GM21528 (cell line): ENCODE measurements around the gene AGMO.

ENCODE experiments used
- ATAC-seq: cut with Tn5 transposase; IDR thresholded peaks from one replicate; pipeline ENCODE4 v1.9.1; 2021; ENCODE audit warnings: mild to moderate bottlenecking, moderate library complexity; ENCODE audit not compliant: unreplicated experiment, low FRiP score

Gene AGMO

DNA sequence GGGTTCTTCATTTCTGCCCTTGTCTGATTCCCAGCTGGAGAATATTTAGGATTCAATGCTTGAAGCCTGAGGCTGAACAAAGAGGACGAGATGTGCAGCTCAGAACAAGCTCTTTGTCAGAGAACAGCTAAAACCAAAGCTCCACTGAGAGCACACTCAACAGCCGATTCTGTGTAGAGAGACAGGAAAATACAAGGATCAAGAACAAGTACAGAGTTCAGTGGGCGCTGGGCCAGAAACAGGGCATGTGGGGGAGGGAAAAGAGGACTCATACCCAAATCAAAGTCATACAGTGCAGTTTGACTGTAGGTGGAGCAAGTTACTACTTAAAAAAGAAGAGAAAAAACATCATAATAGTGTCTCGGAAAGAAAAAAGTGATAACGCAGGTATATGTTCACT is at the start of gene AGMO:
Gene AGMO, minus strand, starts transcription at position 181 of the 400 bp plus-strand sequence.
- no peak for ATAC-seq

DNA sequence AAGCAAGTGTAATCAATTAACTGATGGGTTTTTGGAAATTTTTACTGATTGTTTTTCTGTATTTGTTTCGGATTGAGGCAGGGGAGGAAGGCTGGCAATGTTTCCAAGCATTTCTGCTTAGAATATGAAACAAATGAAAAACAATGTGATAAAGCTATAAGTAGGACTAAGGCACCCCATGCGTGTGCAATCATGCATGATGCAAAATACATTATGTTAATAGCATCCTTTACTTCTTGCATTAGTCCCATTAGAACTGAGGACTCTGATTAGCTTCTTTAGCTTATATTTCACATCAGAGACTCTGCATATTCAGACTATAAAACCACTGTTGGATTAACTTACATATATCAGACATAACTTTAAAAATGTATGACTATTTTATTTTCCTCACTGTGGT is 48.7 kb upstream of the AGMO start:
- ATAC-seq: no peak

DNA sequence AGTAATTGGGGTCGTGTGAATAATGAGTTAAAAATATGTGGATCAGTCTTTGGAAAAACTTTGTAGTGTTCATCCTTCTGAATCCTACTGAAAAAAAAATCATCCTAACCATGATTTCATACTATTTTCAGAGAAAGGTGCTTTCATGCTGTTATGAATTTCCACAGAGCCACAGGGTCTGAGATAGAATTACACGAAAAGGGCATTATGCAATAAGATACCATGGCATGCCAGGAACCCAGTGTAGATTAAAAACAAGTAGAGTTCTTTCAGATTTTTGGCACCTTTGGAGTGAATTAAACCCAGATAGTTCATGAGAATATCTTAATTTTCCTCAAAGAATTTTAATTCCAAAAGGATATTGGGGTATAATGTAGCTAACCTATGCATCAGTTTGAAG is 47.5 kb upstream of the AGMO start:
- ATAC-seq: no peak

DNA sequence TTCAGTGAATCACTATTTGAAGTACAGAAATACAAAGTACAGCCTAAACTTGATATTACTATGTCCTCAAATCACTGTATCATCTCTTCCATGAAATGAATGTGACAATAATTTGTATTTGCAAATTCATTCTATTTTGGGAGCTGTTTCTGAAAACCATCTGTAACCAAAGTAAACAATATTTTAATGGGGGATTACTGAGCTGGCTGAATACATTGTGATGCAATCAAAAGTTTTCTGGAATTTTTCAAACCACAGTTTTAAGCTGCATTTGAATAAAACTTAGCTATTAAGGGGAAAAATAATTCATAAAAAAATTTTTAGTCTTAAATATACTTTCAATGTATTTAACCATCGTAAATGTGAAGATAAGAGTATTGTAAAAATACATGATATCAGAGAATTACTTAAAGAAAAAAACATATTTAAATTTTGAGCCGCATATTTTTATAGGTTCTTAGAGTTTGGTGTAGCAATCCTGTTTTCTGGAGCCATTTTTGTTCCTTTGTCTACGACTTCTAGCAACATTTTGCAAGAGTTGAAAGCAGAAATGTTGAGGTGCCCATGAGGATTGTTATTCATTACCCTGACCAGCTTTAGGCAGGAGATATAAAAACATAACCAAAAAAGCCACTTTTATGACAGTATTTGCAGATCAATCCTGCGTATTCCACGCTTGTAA is 45.9 kb upstream of the AGMO start:
- ATAC-seq: no peak

DNA sequence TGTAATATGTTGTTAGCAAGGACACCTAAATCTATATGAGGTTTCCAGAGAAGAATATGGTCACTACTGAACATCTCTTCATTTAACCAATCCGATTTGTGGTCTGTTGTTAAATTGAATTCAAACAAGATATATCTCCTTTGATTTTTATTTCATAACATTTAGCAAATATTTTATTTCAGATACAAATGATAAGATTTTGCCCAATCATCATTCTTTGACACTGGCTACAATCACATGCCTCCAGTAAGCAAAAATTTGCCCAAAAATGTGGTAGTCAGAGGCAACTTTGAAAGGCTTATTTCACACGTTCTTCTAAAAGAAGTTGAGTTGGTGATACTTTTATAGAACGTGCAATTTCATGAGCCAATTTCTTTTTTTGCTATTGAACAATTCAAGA is 44.7 kb upstream of the AGMO start:
- no peak for ATAC-seq

DNA sequence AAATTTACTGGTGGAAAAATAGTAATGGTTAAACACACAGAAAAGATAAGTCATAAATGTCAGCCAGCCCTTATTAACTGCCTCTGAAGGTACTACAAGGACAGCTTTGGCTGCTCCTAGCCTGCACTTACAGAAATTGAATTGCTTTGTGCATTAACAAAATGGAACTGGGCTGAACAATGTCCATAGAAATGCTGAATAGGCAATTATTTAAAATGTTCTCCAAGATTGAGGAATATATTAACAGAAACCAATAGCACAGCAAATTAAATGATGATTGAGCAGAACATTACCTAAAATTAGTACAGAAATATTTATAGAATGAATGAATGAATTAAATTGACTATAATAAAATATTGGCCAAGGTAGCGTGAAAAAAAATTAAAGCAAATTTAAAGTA is 42.4 kb upstream of the AGMO start:
- ATAC-seq: no peak

DNA sequence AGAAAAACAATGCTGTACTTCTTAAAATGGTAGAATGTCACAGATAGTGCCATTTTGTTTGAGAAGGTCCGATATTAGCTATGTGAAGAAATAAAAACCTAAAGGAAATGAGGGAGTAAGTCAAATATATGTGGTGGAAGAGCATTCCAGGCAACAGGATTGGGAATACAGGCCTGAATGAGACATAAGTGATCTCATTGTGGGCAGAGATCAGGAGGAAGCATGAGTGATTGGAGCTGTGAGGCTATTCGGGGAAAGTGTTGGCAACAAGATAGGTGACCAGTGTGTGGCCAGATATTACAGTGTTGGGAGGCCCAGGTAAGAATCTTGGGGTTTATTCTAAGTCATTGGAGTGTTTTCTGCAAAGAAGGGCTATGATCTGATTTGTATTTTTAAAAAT is 41.3 kb upstream of the AGMO start:
- no peak for ATAC-seq

DNA sequence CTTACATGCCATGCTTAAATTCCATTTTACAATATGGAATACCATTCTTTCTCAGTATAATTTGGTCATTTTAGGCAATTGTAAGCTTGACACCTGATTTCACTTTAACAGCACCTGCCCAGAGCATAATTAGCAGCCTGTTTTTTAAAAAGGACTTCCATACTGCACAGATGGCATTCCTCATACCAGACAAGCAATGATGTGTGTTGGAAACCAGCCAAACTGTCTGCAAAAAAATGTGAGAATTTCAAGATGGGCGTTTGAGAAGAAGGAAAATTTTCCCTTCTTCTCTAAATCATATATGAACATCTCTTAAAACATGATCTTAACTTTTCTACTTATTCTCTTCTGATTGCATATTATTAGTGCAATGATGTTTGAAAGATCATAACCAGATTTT is 40.4 kb upstream of the AGMO start:
- no peak for ATAC-seq

DNA sequence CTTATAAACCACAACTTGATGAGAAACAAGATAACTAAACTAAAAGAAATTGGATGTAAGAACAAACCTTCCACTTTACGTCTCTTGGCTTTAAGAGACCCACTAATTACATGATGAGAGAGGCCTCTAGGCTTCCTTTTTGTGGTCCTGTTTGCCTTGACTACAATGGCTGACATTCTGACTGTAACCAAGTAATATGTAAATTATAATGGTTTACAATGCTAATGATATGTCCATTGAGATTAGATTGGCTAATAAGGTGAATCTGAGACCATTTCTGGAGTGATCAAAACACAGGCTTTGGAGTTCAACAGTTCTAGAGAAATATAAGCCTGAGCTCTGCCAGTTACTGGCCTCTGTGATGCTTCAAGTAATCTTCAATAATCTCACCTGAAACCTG is 39.4 kb upstream of the AGMO start:
- no peak for ATAC-seq

DNA sequence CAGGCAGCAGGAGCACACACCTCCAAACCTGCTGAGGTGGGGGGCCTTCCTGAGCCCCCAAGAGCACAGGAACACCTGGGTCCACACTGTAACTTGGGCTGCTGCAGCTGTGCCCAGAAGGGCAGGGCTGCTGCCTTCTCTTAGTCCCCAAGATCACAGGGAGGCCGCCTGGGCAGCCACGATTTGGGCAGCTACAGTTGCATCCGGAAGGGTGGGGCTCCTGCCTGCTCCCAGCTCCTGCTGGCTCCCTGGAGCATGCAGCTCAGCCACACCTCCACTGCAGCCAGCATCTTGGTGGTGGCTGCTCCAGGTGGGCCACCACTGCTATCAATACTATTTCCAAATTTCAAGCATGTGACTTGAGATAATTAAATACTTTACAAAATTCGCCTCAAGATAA is 38.5 kb upstream of the AGMO start:
- ATAC-seq: no peak

DNA sequence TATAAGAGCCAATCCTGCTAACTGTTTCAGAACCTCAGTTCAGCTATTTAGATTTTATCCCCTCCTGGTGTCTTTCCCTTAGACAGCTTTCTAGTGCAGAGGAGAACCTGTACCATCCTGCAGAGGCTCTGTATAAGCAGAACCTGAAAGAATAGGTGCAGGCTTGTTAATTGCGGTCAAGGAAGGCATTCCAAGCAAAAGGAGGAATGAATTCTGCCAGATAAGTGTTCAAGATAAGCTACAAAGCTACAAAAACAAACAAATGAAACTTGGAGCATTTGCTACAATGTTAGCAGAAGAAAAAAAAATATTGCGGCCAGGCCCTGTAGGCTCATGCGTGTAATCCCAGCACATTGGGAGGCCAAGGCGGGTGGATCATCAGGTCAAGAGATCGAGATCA is 32.6 kb upstream of the AGMO start:
- no peak for ATAC-seq

DNA sequence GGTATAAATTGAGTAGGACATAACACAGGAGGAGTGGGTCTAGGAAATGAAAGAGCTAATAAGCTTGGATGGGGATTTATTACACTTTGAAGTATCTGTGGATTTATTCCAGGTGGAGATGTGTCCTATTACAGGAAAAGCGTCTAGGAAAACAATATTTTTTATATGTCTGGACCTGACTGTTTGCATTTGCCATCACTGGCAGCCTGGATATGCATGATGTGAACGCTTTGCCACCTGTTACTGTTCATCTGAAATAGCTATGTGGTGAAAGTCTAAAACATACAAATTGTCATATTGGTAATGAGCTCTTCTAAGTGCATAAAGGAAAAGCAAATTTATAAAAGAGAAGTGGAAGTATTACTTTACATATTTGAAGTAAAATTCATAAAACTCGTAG is 31.6 kb upstream of the AGMO start:
- ATAC-seq: no peak

DNA sequence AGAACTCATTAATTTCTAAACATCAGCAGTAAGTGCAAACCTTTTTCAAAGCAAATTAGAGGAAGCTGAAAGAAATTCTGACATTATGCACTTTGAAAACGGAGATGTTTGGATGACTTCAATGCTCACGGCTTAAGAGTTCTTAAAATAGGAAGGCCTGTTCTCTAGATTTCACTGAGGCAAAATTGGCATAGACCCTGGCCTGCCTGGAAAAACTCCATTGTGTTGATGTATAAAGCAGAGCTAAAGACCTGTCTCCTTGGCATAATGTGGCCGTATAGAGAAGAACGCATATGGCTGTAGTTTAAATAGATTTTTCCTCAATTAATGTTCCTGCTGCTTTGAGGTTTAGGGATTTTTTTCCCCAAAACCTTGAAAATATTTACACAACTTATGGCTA is 24.5 kb upstream of the AGMO start:
- no peak for ATAC-seq

DNA sequence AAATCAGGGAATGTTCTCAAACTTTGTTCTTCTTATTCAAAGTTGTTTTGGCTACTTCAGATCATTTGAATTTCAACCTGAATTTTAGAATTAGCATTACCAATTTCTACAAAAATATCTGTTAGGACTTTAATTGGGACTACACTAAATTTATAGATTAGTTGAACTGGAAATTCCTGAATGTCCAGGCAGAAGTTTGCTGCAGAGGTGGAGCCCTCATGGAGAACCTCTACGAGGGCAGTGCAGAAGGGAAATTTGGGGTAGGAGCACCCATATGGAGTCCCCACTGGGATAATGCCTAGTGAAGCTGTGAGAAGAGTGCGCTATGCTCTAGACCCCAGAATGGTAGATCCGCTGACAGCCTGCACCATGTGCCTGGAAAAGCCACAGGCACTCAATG is 22.8 kb upstream of the AGMO start:
- ATAC-seq: no peak

DNA sequence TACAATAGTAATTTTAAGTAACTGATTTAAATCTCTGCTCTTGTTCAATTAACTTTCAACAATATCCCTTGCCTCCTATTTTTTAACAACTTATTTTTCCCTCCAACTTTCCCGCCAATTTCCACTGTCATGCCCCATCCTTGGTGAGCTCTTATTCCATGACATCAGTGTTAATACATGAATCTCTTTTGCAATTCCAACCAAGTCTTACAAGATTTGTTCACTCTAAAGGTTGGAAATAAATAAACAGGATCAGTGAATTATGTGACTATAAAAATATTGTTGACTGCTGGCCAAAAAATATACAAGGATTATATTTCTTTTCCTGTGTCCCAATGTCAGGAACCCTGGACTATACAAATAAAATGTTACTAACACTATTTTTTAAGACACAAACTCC is 21.0 kb upstream of the AGMO start:
- no peak for ATAC-seq

DNA sequence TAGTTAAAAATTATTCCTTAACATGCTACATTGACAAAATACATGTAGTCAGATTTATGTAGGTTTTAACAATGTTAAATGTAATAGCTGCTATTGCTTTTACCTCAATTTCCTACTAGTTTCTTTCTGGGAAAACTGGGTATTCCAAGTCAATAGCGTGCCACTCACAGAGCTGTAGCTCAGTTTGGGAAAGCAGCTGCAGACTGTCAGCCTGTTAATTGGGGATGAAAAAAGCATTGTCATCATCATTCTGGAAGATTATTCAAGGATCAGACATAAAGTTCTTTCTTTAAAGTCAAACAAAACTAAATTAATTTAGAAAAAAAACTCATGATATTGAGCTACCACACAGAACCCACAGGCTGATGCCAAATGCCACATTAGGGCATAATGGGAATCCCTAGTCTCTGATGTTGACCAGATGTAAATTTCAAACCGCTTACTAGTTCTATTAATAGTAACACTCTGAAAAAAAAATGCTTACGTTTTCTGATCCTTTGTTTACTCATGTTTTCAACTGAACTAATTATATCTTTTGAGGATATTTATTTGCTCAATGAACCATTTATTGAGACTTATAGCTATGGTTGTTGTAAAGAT is 19.6 kb upstream of the AGMO start:
- ATAC-seq: no peak

DNA sequence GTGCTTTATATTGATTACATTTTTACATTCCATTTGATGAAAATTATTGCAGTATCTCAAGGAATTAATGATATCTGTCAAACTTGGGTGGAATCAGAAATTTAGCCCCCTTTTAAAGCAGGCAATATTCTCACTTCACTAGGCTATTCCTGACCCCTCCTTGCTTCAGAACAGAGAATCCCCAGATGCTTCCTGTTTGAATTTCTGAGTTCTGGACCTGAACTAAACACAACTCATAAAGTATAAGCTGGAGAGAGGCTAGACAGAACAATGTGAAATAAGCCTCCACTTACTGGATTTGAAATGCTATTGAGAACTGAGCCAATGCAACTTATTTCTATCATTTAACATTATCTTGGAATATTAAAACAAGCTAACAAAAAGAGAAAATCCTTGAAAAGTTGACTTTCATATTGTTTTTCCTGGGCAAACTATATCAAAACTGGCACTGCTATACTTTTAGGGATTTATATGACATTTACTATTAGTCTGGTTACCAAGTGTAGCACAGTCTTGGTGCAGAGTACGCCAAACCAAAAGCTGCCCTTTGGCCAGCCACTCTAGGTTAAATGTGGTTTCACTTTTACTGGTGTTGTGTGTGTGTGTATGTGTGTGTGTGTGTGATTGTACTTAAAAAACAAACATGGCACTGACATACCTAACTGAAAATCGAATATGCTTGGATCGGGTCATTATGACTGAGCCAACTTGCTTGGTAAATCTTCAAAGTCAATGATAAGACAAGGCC is 19.0 kb upstream of the AGMO start:
- no peak for ATAC-seq

DNA sequence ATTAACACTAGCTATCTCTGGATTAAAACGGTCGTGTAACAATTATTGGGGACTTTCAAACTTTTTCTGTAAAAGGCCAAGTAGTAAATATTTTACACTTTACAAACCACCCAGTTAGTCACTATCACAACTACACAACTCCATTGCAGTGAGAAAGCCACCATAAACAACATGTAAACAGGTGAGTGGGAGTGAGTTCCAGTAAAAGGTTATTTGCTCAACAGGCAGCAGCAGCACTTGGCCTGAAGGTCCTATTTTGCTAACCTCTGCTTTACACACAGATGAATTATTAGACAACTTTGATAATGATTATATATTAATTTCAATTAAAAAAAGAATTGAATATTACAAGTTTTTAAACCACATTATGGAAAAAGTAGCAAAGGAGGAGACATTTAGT is 15.8 kb upstream of the AGMO start:
- no peak for ATAC-seq

DNA sequence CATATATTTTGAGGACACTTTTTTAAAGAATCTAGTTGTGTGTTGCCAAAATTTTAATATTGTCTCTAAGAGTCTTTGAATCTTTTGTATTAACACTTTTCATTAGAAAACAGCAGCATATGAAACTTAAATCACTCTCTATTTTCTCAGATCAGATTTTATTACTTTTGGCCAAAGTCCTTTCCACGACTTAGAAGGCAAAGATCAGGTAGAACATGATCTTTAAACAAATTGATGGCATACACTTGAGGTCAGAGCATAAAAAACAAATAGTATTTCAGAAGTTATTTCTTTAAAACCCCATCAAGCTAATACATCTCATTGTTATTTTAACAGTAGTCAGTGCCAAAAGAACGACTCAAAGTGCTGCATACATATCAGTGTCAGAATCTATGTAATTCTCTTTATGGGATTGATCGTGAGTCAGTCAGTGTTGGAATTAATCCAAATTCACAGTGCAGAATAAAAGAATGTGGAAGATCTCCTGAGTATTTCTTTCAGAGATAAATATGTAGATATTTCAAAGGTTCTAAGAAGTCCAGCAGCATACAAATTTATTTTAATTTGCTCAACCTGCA is 9.6 kb upstream of the AGMO start:
- no peak for ATAC-seq

DNA sequence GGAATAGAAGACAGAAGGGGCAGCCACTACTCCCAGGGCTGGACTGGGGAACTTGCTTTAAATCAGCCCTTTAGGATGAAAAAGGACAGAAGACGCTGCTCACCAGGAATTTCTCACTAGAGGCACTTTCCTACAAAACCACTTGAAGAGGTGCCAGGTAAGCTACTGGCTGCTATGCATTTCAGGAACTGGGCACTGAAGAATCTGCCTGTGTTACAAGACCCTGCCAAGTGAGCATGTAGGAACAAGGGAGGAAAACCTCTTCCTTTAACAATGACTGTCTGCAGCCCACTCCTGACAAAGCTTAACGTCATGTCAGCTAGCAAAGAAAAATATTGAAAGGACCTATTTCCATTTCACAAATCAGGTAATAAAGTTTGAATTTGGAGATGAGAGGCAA is 5.8 kb upstream of the AGMO start:
- no peak for ATAC-seq

DNA sequence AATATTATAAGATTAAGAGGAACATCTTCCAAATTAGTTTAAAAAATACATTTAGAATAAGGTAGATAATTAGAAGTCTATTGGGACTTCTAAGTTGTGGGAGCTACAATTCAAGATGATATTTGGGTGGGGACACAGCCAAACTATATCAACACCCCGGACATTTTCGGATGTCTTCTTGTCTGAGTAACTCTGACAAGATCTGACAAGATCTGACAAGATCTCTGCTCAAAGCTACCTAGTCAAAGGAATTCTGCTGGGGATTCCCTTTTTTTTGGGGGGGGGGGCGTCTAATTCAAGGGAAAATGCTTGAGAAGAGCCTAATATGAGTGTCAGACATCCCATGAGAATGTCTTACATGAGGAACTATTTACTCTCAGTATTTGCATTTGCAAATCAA is 5.2 kb upstream of the AGMO start:
- ATAC-seq: no peak

DNA sequence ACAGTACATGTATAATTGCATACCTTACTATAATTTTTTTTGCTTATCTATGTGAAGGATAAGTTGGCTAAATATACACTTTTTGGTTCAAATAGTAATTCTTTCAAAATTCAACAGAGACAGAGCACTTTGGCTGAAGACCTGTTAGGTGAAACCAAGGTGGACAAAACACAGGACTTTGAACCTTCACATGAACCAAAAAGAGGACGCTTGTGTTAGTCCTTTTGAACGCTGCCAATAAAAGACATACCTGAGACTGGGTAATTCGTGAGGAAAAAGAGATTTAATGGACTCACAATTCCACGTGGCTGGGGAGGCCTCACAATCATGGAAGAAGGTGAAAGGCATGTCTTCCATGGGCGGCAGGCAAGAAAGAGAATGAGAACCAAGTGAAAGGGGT is 4.7 kb upstream of the AGMO start:
- ATAC-seq: no peak
